Subcutaneous adipose tissue (tissue), 4 donors: ENCODE measurements around the gene KRT4. TPM values are rescaled to one million over a fixed set of nuclear protein-coding genes. Genes with fewer than 3 reads are reported as not detected.

Experiments used
- total RNA-seq, 4 donors: library from RNA; depleted of rRNA; stranded (reverse); fragments of >200 nt; gene quantifications; one replicate each; pipeline ENCODE4 v1.1.0, GENCODE V29; 2016
- TF ChIP-seq, protein P1 (sequence below): fragments of 450-650 bp; IDR thresholded peaks from one replicate; pipeline ENCODE4 v1.5.1; 2016; ENCODE audit warnings: low read depth, mild to moderate bottlenecking, control low read depth, antibody characterized with exemption, moderate library complexity

KRT4 gene
- not detected for total RNA-seq

GRCh38 chr12:52813885-52814709, at the start of gene KRT4:
Gene KRT4 (minus strand): TSS chr12:52814116. CDS start chr12:52814058, 58 bp downstream.
- TF ChIP-seq, protein P1, sequence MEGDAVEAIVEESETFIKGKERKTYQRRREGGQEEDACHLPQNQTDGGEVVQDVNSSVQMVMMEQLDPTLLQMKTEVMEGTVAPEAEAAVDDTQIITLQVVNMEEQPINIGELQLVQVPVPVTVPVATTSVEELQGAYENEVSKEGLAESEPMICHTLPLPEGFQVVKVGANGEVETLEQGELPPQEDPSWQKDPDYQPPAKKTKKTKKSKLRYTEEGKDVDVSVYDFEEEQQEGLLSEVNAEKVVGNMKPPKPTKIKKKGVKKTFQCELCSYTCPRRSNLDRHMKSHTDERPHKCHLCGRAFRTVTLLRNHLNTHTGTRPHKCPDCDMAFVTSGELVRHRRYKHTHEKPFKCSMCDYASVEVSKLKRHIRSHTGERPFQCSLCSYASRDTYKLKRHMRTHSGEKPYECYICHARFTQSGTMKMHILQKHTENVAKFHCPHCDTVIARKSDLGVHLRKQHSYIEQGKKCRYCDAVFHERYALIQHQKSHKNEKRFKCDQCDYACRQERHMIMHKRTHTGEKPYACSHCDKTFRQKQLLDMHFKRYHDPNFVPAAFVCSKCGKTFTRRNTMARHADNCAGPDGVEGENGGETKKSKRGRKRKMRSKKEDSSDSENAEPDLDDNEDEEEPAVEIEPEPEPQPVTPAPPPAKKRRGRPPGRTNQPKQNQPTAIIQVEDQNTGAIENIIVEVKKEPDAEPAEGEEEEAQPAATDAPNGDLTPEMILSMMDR, result no peak

DNA sequence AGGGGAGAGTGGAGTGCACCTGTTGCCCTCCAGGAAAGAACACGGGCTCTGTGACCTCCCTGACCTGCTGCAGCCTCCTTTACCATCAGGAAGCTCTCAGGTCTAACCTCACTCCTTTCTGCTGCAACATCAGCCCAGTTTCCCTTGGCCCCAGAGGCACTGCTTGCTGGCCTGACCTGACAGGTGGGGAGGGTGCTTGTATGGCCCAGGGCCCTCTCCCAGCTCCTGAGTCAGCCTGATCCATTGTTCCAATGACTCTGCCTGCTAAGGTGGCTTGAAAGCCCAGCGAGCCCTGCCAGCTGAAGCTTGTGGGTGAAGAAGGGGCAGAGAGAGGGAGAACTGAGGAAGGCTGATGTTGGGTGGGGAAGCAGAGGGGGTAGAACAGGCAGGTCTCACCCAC, 48.1 kb upstream of the KRT4 start:
- TF ChIP-seq, protein P1, result no peak

DNA sequence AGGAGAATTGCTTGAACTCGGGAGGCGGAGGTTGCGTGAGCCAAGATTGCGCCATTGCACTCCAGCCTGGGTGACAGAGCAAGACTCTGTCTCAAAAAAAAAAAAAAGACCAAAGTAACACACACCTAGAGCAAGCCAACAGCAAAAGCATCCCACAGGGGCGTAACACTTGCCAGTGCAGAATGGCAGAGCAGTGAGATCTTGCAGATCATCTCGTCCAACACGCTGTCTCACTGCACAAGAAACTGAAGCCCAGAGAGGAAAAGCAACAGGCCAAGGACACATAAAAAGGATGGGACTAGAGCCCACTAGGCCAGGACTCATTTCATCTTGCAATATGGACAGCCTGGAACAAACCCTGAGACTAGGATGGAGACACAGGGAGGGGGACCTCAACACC, 47.6 kb upstream of the KRT4 start:
- TF ChIP-seq, protein P1, result no peak

DNA sequence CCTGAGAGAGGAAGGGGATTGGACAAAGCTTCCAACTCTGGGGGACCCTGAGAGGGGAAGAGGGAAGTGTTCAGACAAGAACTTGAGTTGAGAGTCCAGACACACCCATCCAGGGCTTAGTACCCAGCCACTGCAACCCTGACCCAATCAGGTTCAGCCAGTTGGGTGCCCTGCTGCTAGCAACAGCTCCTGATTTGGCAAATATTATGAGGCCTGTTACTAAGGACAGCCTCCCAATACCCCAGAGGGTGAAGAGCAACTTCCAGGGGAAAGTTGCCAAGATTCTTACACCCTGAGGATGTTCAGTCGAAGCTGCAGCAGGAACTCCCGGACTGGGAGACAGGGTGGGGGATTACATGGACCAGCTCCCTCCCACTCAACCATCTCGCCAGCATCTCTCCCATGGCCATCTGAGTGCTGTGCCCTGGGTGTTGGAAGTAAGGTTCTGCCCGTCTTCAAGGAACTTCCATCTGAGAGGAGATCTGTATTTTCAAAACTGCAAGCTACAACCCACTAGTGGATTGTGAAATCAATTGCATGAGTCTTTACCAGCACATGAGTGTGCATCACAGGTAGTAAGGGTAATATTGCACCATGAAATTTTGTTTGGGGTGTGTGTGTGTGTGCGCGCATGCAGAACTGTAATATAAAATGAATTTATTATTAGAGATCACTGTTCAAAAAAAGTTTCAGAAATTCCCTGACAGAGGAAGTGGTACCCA, 46.3 kb upstream of the KRT4 start:
- TF ChIP-seq, protein P1, result no peak

DNA sequence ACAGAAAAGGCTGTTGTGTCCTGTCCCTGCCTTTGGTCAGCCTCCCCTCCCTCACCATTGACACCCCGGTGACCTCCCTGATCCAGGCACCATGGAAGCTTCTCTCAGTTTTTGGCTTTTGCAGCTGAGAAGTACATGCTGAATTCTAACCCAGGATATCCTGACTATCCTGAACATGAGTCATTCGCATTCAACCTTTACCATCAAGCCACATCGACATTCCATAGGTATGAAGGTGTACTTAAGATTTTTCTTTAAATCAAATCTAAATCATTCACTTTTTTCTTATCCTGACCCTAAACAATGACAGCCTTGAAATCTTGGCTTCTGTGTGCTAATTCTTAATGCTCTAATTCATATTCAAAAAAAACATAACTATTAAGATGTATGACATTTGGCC, 43.6 kb upstream of the KRT4 start:
- TF ChIP-seq, protein P1, result no peak

GRCh38 chr12:52856787-52857186, 42.9 kb upstream of the KRT4 start:
- TF ChIP-seq, protein P1, result no peak

- TF ChIP-seq, protein P1, result no peak
Observed at GRCh38 chr12:52851787-52852186, 37.9 kb upstream of the KRT4 start.
